Dedifferentiated amniotic fluid mesenchymal stem cell (primary cell): ENCODE data around the gene EARS2.
"Not testable (repeated sequence)": the region's sequence is repeated elsewhere in the genome, so short reads cannot be mapped to it uniquely, and the experiment has no call there.

Experiments
- DNase-seq: peaks from one replicate; pipeline ENCODE4 v3.0.0-alpha.2; 2016; ENCODE audit errors: extremely low spot score

The EARS2 gene

GRCh38 chr16:23567602-23568001 lies 10.5 kb upstream of the EARS2 start:
- no peak for DNase-seq

GRCh38 chr16:23566724-23567123 lies 9.6 kb upstream of the EARS2 start:
- DNase-seq: no peak

- DNase-seq: peak; percentile 8
These were observed 7.6 kb upstream of the EARS2 start for GRCh38 chr16:23564575-23565363.

GRCh38 chr16:23563186-23563585 lies 6.0 kb upstream of the EARS2 start:
- DNase-seq: no peak

GRCh38 chr16:23562505-23562904 lies 5.4 kb upstream of the EARS2 start:
- no peak for DNase-seq

GRCh38 chr16:23561586-23561985 lies 4.4 kb upstream of the EARS2 start:
- peak; percentile 8 for DNase-seq

- DNase-seq: peak; percentile 34
These were observed 891 bp upstream of the EARS2 start for GRCh38 chr16:23557779-23558702.

- DNase-seq: no peak
These were observed 2.6 kb downstream of the EARS2 start for GRCh38 chr16:23554536-23554935.

- no peak for DNase-seq
These were observed 5.0 kb downstream of the EARS2 start for GRCh38 chr16:23552161-23552560.

- no peak for DNase-seq
These were observed 7.2 kb downstream of the EARS2 start for GRCh38 chr16:23549938-23550337.

GRCh38 chr16:23544436-23544835 lies 12.7 kb downstream of the EARS2 start:
- no peak for DNase-seq

GRCh38 chr16:23540817-23541178 lies 16.4 kb downstream of the EARS2 start:
- DNase-seq: not testable (repeated sequence)

GRCh38 chr16:23539984-23540816 lies 16.9 kb downstream of the EARS2 start:
- DNase-seq: no peak

GRCh38 chr16:23538919-23539278 lies 18.3 kb downstream of the EARS2 start:
- no peak for DNase-seq

- no peak for DNase-seq
These were observed 19.8 kb downstream of the EARS2 start for GRCh38 chr16:23537390-23537789.

- no peak for DNase-seq
These were observed 21.2 kb downstream of the EARS2 start for GRCh38 chr16:23535901-23536300.

- no peak for DNase-seq
These were observed 22.0 kb downstream of the EARS2 start for GRCh38 chr16:23534868-23535860.

GRCh38 chr16:23532448-23532847 lies 24.7 kb downstream of the EARS2 start:
- DNase-seq: no peak

GRCh38 chr16:23530062-23530461 lies 27.1 kb downstream of the EARS2 start:
- DNase-seq: no peak

- no peak for DNase-seq
These were observed 28.4 kb downstream of the EARS2 start for GRCh38 chr16:23528644-23529310.
